Breast epithelium (tissue), 3 donors: Measurements from ENCODE around the gene PPM1M.

Experiments used
- CTCF ChIP-seq, 3 donors: fragments of 450-650 bp; IDR thresholded peaks; one replicate each; pipeline ENCODE4 v1.5.1; 2016 to 2017; ENCODE audit warnings: antibody characterized with exemption in 3 of 3, mild to moderate bottlenecking in 3 of 3, moderate library complexity in 3 of 3
- POLR2A ChIP-seq: fragments of 450-650 bp; IDR thresholded peaks from one replicate; pipeline ENCODE4 v1.6.1; 2016; ENCODE audit warnings: antibody characterized with exemption, mild to moderate bottlenecking, moderate library complexity
- POLR2AphosphoS5 ChIP-seq, 3 donors: sonication (generic); formaldehyde crosslinking; IDR thresholded peaks; one replicate each; pipeline ENCODE4 v1.6.1; 2017; ENCODE audit warnings: antibody characterized with exemption in 3 of 3

- TF ChIP-seq CTCF (IDR thresholded peaks at IDR 0.05) (no peak), POLR2A (no peak), POLR2AphosphoS5 (IDR thresholded peaks at IDR 0.05) (no peak)
Measured at GRCh38 chr3:52279596-52279995, 34.0 kb downstream of the PPM1M start.
